SU-DHL-6 (cell line): ENCODE measurements around the gene CLDN11.

Experiments used
- CTCF ChIP-seq: fragments of 200-600 bp; sonication (generic); IDR thresholded peaks from one replicate; pipeline ENCODE4 v1.5.1; 2017; ENCODE audit warnings: antibody characterized with exemption, mild to moderate bottlenecking, low read length, moderate library complexity; ENCODE audit not compliant: insufficient read depth, poor library complexity, severe bottlenecking
- EZH2phosphoT487 ChIP-seq: fragments of 200-600 bp; sonication (generic), shearing (Covaris generic); conservative IDR thresholded peaks from 2 replicates; pipeline ENCODE4 v1.6.1; 2018; ENCODE audit warnings: mild to moderate bottlenecking, antibody characterized with exemption, low read length, moderate library complexity, mixed read lengths

DNA sequence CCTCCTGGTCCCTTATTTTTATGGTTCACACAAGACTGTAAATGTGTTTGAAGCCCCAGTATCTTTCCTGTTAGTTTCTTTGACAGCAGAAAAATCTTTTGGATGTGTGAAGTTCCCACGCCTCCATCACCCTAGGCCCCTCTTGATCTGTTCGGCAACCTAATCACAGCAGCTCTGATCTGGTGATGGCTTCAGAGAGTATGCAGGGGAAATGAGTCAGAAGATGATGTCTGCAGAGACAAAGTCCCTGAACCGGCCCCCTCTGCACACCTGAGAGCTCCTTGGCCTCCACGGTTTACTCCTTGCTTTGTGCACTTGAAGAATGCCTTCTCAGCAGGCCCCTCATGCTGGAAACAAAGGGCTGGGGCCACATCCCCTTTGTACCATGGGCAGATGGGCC, 63.5 kb downstream of the CLDN11 start:
- TF ChIP-seq CTCF (no peak), EZH2phosphoT487 (no peak)
